ENCODE results near the gene CHDH.

The CHDH gene

GRCh38 chr3:53807117-53807810, 39.0 kb downstream of the CHDH start:
- DNase-seq (ENCODE audit: low read depth) = no peak

- no peak for DNase-seq (ENCODE audit: low read depth)
Observed at GRCh38 chr3:53806182-53807116, 39.8 kb downstream of the CHDH start.

GRCh38 chr3:53805463-53806159, 40.6 kb downstream of the CHDH start:
- DNase-seq (ENCODE audit: low read depth) = no peak

- no peak for DNase-seq (ENCODE audit: low read depth)
Observed at GRCh38 chr3:53804697-53805462, 41.3 kb downstream of the CHDH start.

- DNase-seq (ENCODE audit: low read depth) = no peak
Observed at GRCh38 chr3:53803816-53804695, 42.2 kb downstream of the CHDH start.

- no peak for DNase-seq (ENCODE audit: low read depth)
Observed at GRCh38 chr3:53803124-53803815, 42.9 kb downstream of the CHDH start.

- no peak for DNase-seq (ENCODE audit: low read depth)
Observed at GRCh38 chr3:53802256-53802880, 43.9 kb downstream of the CHDH start.

GRCh38 chr3:53801319-53801718, 44.9 kb downstream of the CHDH start:
- DNase-seq (ENCODE audit: low read depth) = no peak

- DNase-seq (ENCODE audit: low read depth) = no peak
Observed at GRCh38 chr3:53800041-53800906, 45.9 kb downstream of the CHDH start.

GRCh38 chr3:53799338-53799865, 46.8 kb downstream of the CHDH start:
- DNase-seq (ENCODE audit: low read depth) = no peak

GRCh38 chr3:53798144-53798543, 48.1 kb downstream of the CHDH start:
- DNase-seq (ENCODE audit: low read depth) = no peak

- DNase-seq (ENCODE audit: low read depth) = no peak
Observed at GRCh38 chr3:53795789-53796560, 50.2 kb downstream of the CHDH start.

GRCh38 chr3:53795176-53795575, 51.0 kb downstream of the CHDH start:
- no peak for DNase-seq (ENCODE audit: low read depth)

- DNase-seq (ENCODE audit: low read depth) = no peak
Observed at GRCh38 chr3:53794597-53794996, 51.6 kb downstream of the CHDH start.

- no peak for DNase-seq (ENCODE audit: low read depth)
Observed at GRCh38 chr3:53792866-53793265, 53.4 kb downstream of the CHDH start.

GRCh38 chr3:53791317-53791716, 54.9 kb downstream of the CHDH start:
- DNase-seq (ENCODE audit: low read depth) = no peak

- no peak for DNase-seq (ENCODE audit: low read depth)
Observed at GRCh38 chr3:53790470-53790869, 55.7 kb downstream of the CHDH start.

GRCh38 chr3:53789459-53789858, 56.8 kb downstream of the CHDH start:
- DNase-seq (ENCODE audit: low read depth) = no peak
